SU-DHL-6 (cell line): ENCODE measurements around the gene KIF5C.

Experiments
- H2AFZ ChIP-seq: fragments of 200-600 bp; sonication (generic); 2 replicates; pipeline ENCODE4 v1.6.1; 2014; ENCODE audit warnings: low read depth, mild to moderate bottlenecking, moderate library complexity, mixed read lengths, antibody characterized with exemption, low read length; ENCODE audit not compliant: severe bottlenecking
- H3F3A ChIP-seq: fragments of 200-600 bp; shearing (Covaris generic); 2 replicates; pipeline ENCODE4 v1.6.0; 2016; ENCODE audit warnings: antibody characterized with exemption, mild to moderate bottlenecking; ENCODE audit not compliant: insufficient read depth
- H3K27ac ChIP-seq: fragments of 200-600 bp; sonication (generic); 2 replicates; pipeline ENCODE4 v1.5.1; 2016; ENCODE audit warnings: low read depth, mild to moderate bottlenecking, low read length, moderate library complexity, mixed read lengths
- H3K27me3 ChIP-seq: fragments of 200-600 bp; sonication (generic), shearing (Covaris generic); 2 replicates; pipeline ENCODE4 v1.6.0; 2014; ENCODE audit warnings: mild to moderate bottlenecking, low read length
- H3K36me3 ChIP-seq: fragments of 200-600 bp; sonication (generic); 2 replicates; pipeline ENCODE4 v1.6.1; 2014; ENCODE audit warnings: mild to moderate bottlenecking, low read length, mixed read lengths
- H3K4me2 ChIP-seq: fragments of 300-600, 200-600 bp; shearing (Covaris generic), sonication (generic); 2 replicates; pipeline ENCODE4 v1.6.0; 2014; ENCODE audit warnings: low read length, low read depth, mild to moderate bottlenecking; ENCODE audit not compliant: poor library complexity, severe bottlenecking
- H3K4me3 ChIP-seq: fragments of 200-600 bp; sonication (generic); 2 replicates; pipeline ENCODE4 v1.5.1; 2014; ENCODE audit warnings: antibody characterized with exemption, low read length, mild to moderate bottlenecking, mixed read lengths; ENCODE audit not compliant: insufficient read depth, poor library complexity, severe bottlenecking
- H3K79me2 ChIP-seq: fragments of 200-600 bp; sonication (generic); 2 replicates; pipeline ENCODE4 v1.6.1; 2014; ENCODE audit warnings: mild to moderate bottlenecking, low read length, moderate library complexity; ENCODE audit not compliant: insufficient read depth
- H3K9ac ChIP-seq: fragments of 200-600 bp; sonication (generic); 2 replicates; pipeline ENCODE4 v1.7.0; 2014; ENCODE audit warnings: mild to moderate bottlenecking, low read length
- H3K9me2 ChIP-seq: fragments of 200-600 bp; sonication (generic); replicated peaks from 2 replicates; pipeline ENCODE4 v1.6.1; 2014; ENCODE audit warnings: low read length; ENCODE audit not compliant: insufficient read depth
- H3K9me3 ChIP-seq: fragments of 200-600 bp; sonication (generic); 2 replicates; pipeline ENCODE4 v1.6.1; 2014; ENCODE audit warnings: low read length, mixed read lengths; ENCODE audit not compliant: insufficient read depth
- H4K20me1 ChIP-seq: fragments of 200-600 bp; sonication (generic); 2 replicates; pipeline ENCODE4 v1.6.1; 2014; ENCODE audit warnings: low read depth, mild to moderate bottlenecking, antibody characterized with exemption, low read length, moderate library complexity, mixed read lengths
- CTCF ChIP-seq: fragments of 200-600 bp; sonication (generic); IDR thresholded peaks from one replicate; pipeline ENCODE4 v1.5.1; 2017; ENCODE audit warnings: antibody characterized with exemption, mild to moderate bottlenecking, low read length, moderate library complexity; ENCODE audit not compliant: insufficient read depth, poor library complexity, severe bottlenecking
- EZH2phosphoT487 ChIP-seq: fragments of 200-600 bp; sonication (generic), shearing (Covaris generic); conservative IDR thresholded peaks from 2 replicates; pipeline ENCODE4 v1.6.1; 2018; ENCODE audit warnings: mild to moderate bottlenecking, antibody characterized with exemption, low read length, moderate library complexity, mixed read lengths

Gene KIF5C

GRCh38 chr2:149023091-149023490 lies 148.1 kb downstream of the KIF5C start:
- H3K36me3 ChIP-seq = no peaks in the 10 kb centered on the region
- H3F3A ChIP-seq = peaks cover 56% of the 10 kb centered on the region
- TF ChIP-seq EZH2phosphoT487 (no peak), CTCF (no peak)
- peak overlapping the region; percentile 17 for H3K4me3 ChIP-seq
- no peaks in the 10 kb centered on the region for H3K27me3 ChIP-seq
- peak overlapping the region; percentile 58 for H2AFZ ChIP-seq
- H3K9me3 ChIP-seq = no peaks in the 10 kb centered on the region
- H3K79me2 ChIP-seq = no peaks in the 10 kb centered on the region
- H3K4me2 ChIP-seq = peak overlapping the region; percentile 90
- H4K20me1 ChIP-seq = no peaks in the 10 kb centered on the region
- H3K9ac ChIP-seq = peak overlapping the region; percentile 60
- H3K27ac ChIP-seq = peak overlapping the region; percentile 98
- H3K9me2 ChIP-seq = no peaks in the 10 kb centered on the region

DNA sequence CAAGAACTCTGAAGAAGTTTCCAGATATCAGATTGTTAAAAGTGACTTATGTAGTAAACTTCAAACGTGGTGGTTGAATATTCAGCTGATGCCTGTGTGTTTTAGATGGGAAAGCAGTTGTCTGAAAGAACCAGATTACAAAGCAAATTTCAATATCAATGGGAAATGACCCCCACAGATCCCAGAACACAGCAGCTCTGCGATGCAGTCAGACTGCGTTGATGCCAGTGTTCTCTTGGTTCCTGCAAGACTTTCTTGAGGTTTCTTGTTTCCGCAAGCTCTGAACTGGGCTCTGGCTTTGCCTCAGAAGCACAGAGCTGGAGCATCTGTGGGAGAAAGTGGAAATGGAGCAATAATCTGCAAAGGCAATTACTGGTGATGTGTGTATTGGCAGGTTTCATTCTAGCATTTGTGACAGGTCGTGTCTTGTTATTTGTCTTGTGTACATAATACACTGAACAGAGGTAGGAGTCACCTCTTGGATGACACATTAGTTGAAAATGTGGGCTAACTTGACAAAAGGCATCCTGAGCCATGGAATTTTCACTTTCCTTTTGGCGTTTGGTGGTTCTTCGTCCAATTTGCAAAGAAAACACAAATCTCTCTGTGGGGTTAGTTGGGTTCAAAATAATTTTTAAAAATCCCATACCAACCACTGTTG lies 152.7 kb downstream of the KIF5C start:
- no peak for TF ChIP-seq EZH2phosphoT487
- TF ChIP-seq CTCF = no peak
- no peak overlapping the region for H3K9ac ChIP-seq
- no peaks in the 10 kb centered on the region for H3K27me3 ChIP-seq
- H3K9me2 ChIP-seq = no peaks in the 10 kb centered on the region
- no peak overlapping the region for H3K4me3 ChIP-seq
- no peaks in the 10 kb centered on the region for H3K36me3 ChIP-seq
- H3K27ac ChIP-seq = no peak overlapping the region
- no peaks in the 10 kb centered on the region for H3K79me2 ChIP-seq
- H4K20me1 ChIP-seq = no peaks in the 10 kb centered on the region
- H2AFZ ChIP-seq = no peak overlapping the region
- no peaks in the 10 kb centered on the region for H3K9me3 ChIP-seq
- H3K4me2 ChIP-seq = no peak overlapping the region
- peaks cover 13% of the 10 kb centered on the region; the same call in 1 of the 2 replicates for H3F3A ChIP-seq

DNA sequence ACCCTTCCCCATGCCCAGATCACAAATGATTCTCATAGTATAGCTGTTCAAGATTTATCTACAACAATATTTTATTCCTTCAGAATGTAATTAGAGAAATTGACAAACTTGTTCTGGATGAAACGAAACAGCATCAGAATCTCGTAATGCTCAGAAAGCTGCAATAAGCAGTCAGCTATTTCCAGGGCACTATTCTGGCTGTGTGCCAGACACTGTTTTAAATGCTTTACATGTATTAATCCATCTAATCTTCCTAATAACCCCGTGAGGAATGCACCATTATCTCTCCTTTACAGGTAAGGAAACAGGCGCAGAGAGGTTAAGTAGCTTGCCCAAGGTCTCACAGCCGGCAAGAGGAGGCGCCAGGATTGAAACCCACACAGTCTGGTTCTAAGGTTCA lies 153.3 kb downstream of the KIF5C start:
- Histone ChIP-seq H3F3A (peaks cover 11% of the 10 kb centered on the region; the same call in 1 of the 2 replicates), H3K4me3 (no peak overlapping the region), H3K4me2 (no peak overlapping the region), H3K79me2 (no peaks in the 10 kb centered on the region), H3K9me3 (no peaks in the 10 kb centered on the region), H3K27ac (no peak overlapping the region), H3K9me2 (no peaks in the 10 kb centered on the region), H2AFZ (no peak overlapping the region), H3K9ac (no peak overlapping the region), H4K20me1 (no peaks in the 10 kb centered on the region), H3K36me3 (no peaks in the 10 kb centered on the region), H3K27me3 (no peaks in the 10 kb centered on the region)
- no peak for TF ChIP-seq CTCF
- no peak for TF ChIP-seq EZH2phosphoT487
